ENCODE data around the gene PRELP. TPM values are rescaled to one million over a fixed set of nuclear protein-coding genes. Genes with fewer than 3 reads are reported as not detected.
"Not testable (repeated sequence)": the region's sequence is repeated elsewhere in the genome, so short reads cannot be mapped to it uniquely, and the experiment has no call there.

Gene PRELP
- total RNA-seq, 1 experiment from 2014 or later, result 0.13 TPM

- no peak for DNase-seq (ENCODE audit: low spot score)
Observed at GRCh38 chr1:203453616-203454015, 22.0 kb upstream of the PRELP start.

- DNase-seq (ENCODE audit: low spot score), result no peak
Observed at GRCh38 chr1:203454986-203455471, 20.6 kb upstream of the PRELP start.

- no peak for DNase-seq (ENCODE audit: low spot score)
Observed at GRCh38 chr1:203455706-203456105, 19.9 kb upstream of the PRELP start.

- no peak for DNase-seq (ENCODE audit: low spot score)
Observed at GRCh38 chr1:203456577-203456976, 19.0 kb upstream of the PRELP start.

- DNase-seq (ENCODE audit: low spot score), result no peak
Observed at GRCh38 chr1:203458078-203458477, 17.5 kb upstream of the PRELP start.

GRCh38 chr1:203459671-203460201, 15.9 kb upstream of the PRELP start:
- DNase-seq (ENCODE audit: low spot score), result no peak

- DNase-seq (ENCODE audit: low spot score), result no peak
Observed at GRCh38 chr1:203461717-203462116, 13.9 kb upstream of the PRELP start.

GRCh38 chr1:203462143-203462542, 13.5 kb upstream of the PRELP start:
- no peak for DNase-seq (ENCODE audit: low spot score)

- DNase-seq (ENCODE audit: low spot score), result no peak
Observed at GRCh38 chr1:203462878-203463277, 12.7 kb upstream of the PRELP start.

GRCh38 chr1:203463469-203464062, 12.0 kb upstream of the PRELP start:
- DNase-seq (ENCODE audit: low spot score), result no peak

GRCh38 chr1:203464226-203464625, 11.4 kb upstream of the PRELP start:
- DNase-seq (ENCODE audit: low spot score), result no peak

GRCh38 chr1:203464743-203465142, 10.9 kb upstream of the PRELP start:
- no peak for DNase-seq (ENCODE audit: low spot score)

GRCh38 chr1:203465146-203465798, 10.3 kb upstream of the PRELP start:
- DNase-seq (ENCODE audit: low spot score), result no peak

- DNase-seq (ENCODE audit: low spot score), result no peak
Observed at GRCh38 chr1:203465948-203466347, 9.7 kb upstream of the PRELP start.

- DNase-seq (ENCODE audit: low spot score), result not testable (repeated sequence)
Observed at GRCh38 chr1:203466906-203467549, 8.6 kb upstream of the PRELP start.

GRCh38 chr1:203467550-203467921, 8.1 kb upstream of the PRELP start:
- no peak for DNase-seq (ENCODE audit: low spot score)

- no peak for DNase-seq (ENCODE audit: low spot score)
Observed at GRCh38 chr1:203468326-203468725, 7.3 kb upstream of the PRELP start.

- DNase-seq (ENCODE audit: low spot score), result no peak
Observed at GRCh38 chr1:203470240-203470639, 5.4 kb upstream of the PRELP start.

GRCh38 chr1:203471841-203472240, 3.8 kb upstream of the PRELP start:
- DNase-seq (ENCODE audit: low spot score), result no peak

- DNase-seq (ENCODE audit: low spot score), result no peak
Observed at GRCh38 chr1:203473281-203473680, 2.3 kb upstream of the PRELP start.

GRCh38 chr1:203473781-203474305, 1.8 kb upstream of the PRELP start:
- no peak for DNase-seq (ENCODE audit: low spot score)

- DNase-seq (ENCODE audit: low spot score), result no peak
Observed at GRCh38 chr1:203476216-203476814, 709 bp downstream of the PRELP start.

Measured in HT-29 (cell line).